HCT116 (cell line): Measurements from ENCODE around the gene COL26A1.

Experiments
- CEBPB ChIP-seq: IDR thresholded peaks from 2 replicates; pipeline ENCODE4 v1.6.1; 2012; ENCODE audit warnings: low read depth
- CTCF ChIP-seq, 3 experiments: fragments of 200-600 bp in 1 of 3; sonication (generic) in 1 of 3; IDR thresholded peaks in 2 of 3; conservative IDR thresholded peaks in 1 of 3; 2 replicates each; pipeline ENCODE4 v1.5.1; 2012 to 2017; ENCODE audit warnings: low read depth in 2 of 3, low read length in 2 of 3, antibody characterized with exemption in 1 of 3, borderline replicate concordance in 1 of 3, control low read depth in 1 of 3, mild to moderate bottlenecking in 1 of 3, mixed read lengths in 1 of 3, mixed run types in 1 of 3, moderate library complexity in 1 of 3; ENCODE audit not compliant: insufficient read depth in 1 of 3
- POLR2AphosphoS5 ChIP-seq: IDR thresholded peaks from 2 replicates; pipeline ENCODE4 v1.6.1; 2011; ENCODE audit warnings: mild to moderate bottlenecking, low read depth, low read length, moderate library complexity

GRCh38 chr7:101400751-101401150, 38.1 kb downstream of the COL26A1 start:
- TF ChIP-seq CEBPB (no peak), POLR2AphosphoS5 (no peak), CTCF (IDR thresholded peaks at IDR 0.05 in 2 of 3, conservative IDR thresholded peaks at IDR 0.05 in 1 of 3; ENCODE audit: borderline replicate concordance in 1 of 3, insufficient read depth in 1 of 3, low read depth in 2 of 3, low read length in 2 of 3) (no peak)
